ENCODE measurements around the gene ANLN.
"Not testable (repeated sequence)": the region's sequence is repeated elsewhere in the genome, so short reads cannot be mapped to it uniquely, and the experiment has no call there.

ANLN gene

DNA sequence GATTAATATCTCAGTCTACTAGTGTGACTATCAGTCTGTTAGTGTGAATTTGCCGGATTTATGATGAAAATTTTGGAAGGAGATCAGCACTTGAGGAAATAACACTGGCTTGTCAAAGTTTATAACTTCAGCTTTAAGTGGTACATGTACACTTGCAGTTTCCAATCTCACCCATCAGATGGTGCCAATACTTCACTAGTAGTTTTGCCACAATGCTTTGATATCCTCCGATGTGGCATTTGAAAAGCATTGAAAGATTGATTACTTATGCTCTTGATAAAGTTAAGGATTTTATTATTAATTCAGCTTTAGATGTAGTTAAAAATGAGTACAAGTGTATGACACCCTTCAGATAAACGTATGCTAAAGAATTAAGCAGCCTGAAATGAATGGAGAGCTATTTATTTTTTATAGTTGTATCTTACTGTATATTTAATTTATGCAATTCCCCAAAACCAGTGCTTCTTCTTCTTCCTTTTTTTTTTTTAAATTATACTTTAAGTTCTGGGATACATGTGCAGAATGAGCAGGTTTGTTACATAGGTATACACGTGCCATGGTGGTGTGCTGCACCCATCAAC is 98.2 kb downstream of the ANLN start:
- H3K4me3 ChIP-seq (ENCODE audit: low read depth, low read length) = no peak overlapping the region
- DNase-seq (ENCODE audit: low read depth) = peak; percentile 5
- peak; percentile 64 for TF ChIP-seq CTCF (IDR thresholded peaks at IDR 0.05; ENCODE audit: low read depth, low read length, missing control alignments)

DNA sequence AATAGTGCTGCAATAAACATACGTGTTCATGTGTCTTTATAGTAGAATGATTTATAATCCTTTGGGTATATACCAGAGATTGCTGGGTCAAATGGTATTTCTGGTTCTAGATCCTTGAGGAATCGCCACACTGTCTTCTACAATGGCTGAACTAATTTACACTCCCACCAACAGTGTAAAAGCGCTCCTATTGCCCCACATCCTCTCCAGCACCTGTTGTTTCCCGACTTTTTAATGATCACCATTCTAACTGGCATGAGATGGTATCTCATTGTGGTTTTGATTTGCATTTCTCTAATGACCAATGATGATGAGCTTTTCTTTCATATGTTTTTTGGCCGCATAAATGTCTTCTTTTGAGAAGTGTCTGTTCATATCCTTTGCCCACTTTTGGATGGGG is 99.0 kb downstream of the ANLN start:
- H3K4me3 ChIP-seq (ENCODE audit: low read depth, low read length) = not testable (repeated sequence)

DNA sequence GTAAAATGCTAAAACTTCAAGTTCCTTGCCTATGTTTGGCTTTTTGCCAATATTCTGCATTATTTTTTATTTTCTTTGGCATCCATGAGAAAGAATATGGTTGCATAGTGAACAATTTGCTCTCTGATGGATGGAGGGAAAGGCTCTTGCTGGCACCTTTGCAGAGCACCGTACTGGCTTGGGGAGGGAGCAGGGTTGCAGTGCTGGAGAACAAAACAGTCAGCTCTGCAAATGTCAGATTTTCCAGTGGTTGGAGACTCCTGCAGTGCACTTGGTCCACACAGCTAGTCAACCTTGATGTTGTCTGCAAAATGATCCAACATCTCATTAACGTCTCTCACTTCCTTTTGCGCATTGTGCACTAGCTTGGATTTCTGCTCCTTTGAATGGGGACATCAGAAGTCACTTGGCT is 100.8 kb downstream of the ANLN start:
- H3K4me3 ChIP-seq (ENCODE audit: low read depth, low read length) = no peak overlapping the region
- no peak for DNase-seq (ENCODE audit: low read depth)
- no peak for TF ChIP-seq CTCF (IDR thresholded peaks at IDR 0.05; ENCODE audit: low read depth, low read length, missing control alignments)

More for the DNA sequence above, 99.0 kb downstream of the ANLN start:
- not testable (repeated sequence) for DNase-seq (ENCODE audit: low read depth)

GRCh38 chr7:36491317-36491716 is 101.7 kb downstream of the ANLN start:
- no peak overlapping the region for H3K4me3 ChIP-seq (ENCODE audit: low read depth, low read length)
- TF ChIP-seq CTCF (IDR thresholded peaks at IDR 0.05; ENCODE audit: low read depth, low read length, missing control alignments) = no peak
- DNase-seq (ENCODE audit: low read depth) = no peak

- DNase-seq (ENCODE audit: low read depth) = no peak
- TF ChIP-seq CTCF (IDR thresholded peaks at IDR 0.05; ENCODE audit: low read depth, low read length, missing control alignments) = no peak
- H3K4me3 ChIP-seq (ENCODE audit: low read depth, low read length) = no peak overlapping the region
These were observed 106.9 kb downstream of the ANLN start for GRCh38 chr7:36496576-36496975.

- H3K4me3 ChIP-seq (ENCODE audit: low read depth, low read length); DNase-seq (ENCODE audit: low read depth): not testable (repeated sequence)
These were observed 107.5 kb downstream of the ANLN start for GRCh38 chr7:36497176-36497575.

GRCh38 chr7:36497775-36498174 is 108.1 kb downstream of the ANLN start:
- H3K4me3 ChIP-seq (ENCODE audit: low read depth, low read length) = no peak overlapping the region
- no peak for TF ChIP-seq CTCF (IDR thresholded peaks at IDR 0.05; ENCODE audit: low read depth, low read length, missing control alignments)
- no peak for DNase-seq (ENCODE audit: low read depth)
